Transverse colon (tissue), 4 donors: ENCODE results near the gene AKT3. TPM values are rescaled to one million over a fixed set of nuclear protein-coding genes. Genes with fewer than 3 reads are reported as not detected.

Experiments used
- DNase-seq: peaks from one replicate; pipeline ENCODE4 v3.0.0-alpha.2; 2019
- H3K27ac ChIP-seq, 4 donors: fragments of 200-600 bp; sonication (generic); 2 replicates each; pipeline ENCODE4 v1.5.1; 2016 to 2018; ENCODE audit warnings: inconsistent platforms in 4 of 4
- H3K27me3 ChIP-seq: fragments of 200-600 bp; sonication (generic); 2 replicates; pipeline ENCODE4 v1.5.1; 2017; ENCODE audit warnings: inconsistent platforms
- H3K36me3 ChIP-seq, 4 donors: fragments of 200-600 bp; sonication (generic); 2 replicates each; pipeline ENCODE4 v1.5.1; 2017 to 2019; ENCODE audit warnings: inconsistent platforms in 4 of 4
- H3K4me1 ChIP-seq, 4 donors: fragments of 200-600 bp; sonication (generic); 2 replicates each; pipeline ENCODE4 v1.5.1; 2017 to 2020; ENCODE audit warnings: inconsistent platforms in 4 of 4
- H3K4me3 ChIP-seq, 4 donors: fragments of 200-600 bp; sonication (generic); 1 replicate in 1 of 4; 2 replicates in 3 of 4; pipeline versions ENCODE4 v1.5.1 to v1.6.1; 2017 to 2019; ENCODE audit warnings: inconsistent platforms in 4 of 4
- H3K9me3 ChIP-seq, 2 donors: fragments of 200-600 bp; sonication (generic); 2 replicates each; pipeline ENCODE4 v1.5.1; 2017 to 2019; ENCODE audit warnings: inconsistent platforms in 2 of 2
- EP300 ChIP-seq: sonication (generic); formaldehyde crosslinking; IDR thresholded peaks from one replicate; pipeline ENCODE4 v1.6.1; 2017; ENCODE audit warnings: antibody characterized with exemption, low read depth
- POLR2A ChIP-seq: fragments of 450-650 bp; IDR thresholded peaks from one replicate; pipeline ENCODE4 v1.6.1; 2016; ENCODE audit warnings: antibody characterized with exemption, mild to moderate bottlenecking, moderate library complexity
- POLR2AphosphoS5 ChIP-seq, 3 donors: sonication (generic); formaldehyde crosslinking; IDR thresholded peaks; one replicate each; pipeline ENCODE4 v1.6.1; 2016; ENCODE audit warnings: antibody characterized with exemption in 3 of 3
- WGBS, 2 donors: methylation state at CpG; one replicate each; pipeline ENCODE4 v1.1.5; 2018; ENCODE audit warnings: low coverage in 1 of 2; 5-methylcytosine and 5-hydroxymethylcytosine counted together
- in situ Hi-C, 4 donors: fragments of 200-750 bp; cut with MboI; loops; one replicate each; pipeline versions ENCODE4 v1.15.0 to v1.15.1; 2017; ENCODE audit warnings: low sequenced_read_pairs in 3 of 4, low pct_ligation_motif_present in 1 of 4, low pct_unique_long_range_greater_than_20kb in 1 of 4
- intact Hi-C: fragments of 100-400 bp; cut with DNase I; formaldehyde crosslinking; loops from one replicate; pipeline ENCODE4 v1.15.1; 2023; ENCODE audit warnings: low total_unique reads
- total RNA-seq, 4 donors: library from RNA; depleted of rRNA; stranded (reverse); fragments of >200 nt; gene quantifications; one replicate each; pipeline ENCODE4 v1.1.0, GENCODE V29; 2016
- TF ChIP-seq, protein P1 (sequence below), 5 experiments: fragments of 200-600 bp in 3 of 5; fragments of 450-650 bp in 2 of 5; sonication (generic) in 3 of 5; IDR thresholded peaks; 1 replicate in 2 of 5; 2 replicates in 3 of 5; pipeline ENCODE4 v1.5.1; 2016 to 2017; ENCODE audit warnings: antibody characterized with exemption in 5 of 5, inconsistent platforms in 3 of 5, mild to moderate bottlenecking in 2 of 5, moderate library complexity in 1 of 5

Gene AKT3
- total RNA-seq, 4 donors from 2014 or later: 9.8 to 27.2 (median 19.4) TPM

DNA sequence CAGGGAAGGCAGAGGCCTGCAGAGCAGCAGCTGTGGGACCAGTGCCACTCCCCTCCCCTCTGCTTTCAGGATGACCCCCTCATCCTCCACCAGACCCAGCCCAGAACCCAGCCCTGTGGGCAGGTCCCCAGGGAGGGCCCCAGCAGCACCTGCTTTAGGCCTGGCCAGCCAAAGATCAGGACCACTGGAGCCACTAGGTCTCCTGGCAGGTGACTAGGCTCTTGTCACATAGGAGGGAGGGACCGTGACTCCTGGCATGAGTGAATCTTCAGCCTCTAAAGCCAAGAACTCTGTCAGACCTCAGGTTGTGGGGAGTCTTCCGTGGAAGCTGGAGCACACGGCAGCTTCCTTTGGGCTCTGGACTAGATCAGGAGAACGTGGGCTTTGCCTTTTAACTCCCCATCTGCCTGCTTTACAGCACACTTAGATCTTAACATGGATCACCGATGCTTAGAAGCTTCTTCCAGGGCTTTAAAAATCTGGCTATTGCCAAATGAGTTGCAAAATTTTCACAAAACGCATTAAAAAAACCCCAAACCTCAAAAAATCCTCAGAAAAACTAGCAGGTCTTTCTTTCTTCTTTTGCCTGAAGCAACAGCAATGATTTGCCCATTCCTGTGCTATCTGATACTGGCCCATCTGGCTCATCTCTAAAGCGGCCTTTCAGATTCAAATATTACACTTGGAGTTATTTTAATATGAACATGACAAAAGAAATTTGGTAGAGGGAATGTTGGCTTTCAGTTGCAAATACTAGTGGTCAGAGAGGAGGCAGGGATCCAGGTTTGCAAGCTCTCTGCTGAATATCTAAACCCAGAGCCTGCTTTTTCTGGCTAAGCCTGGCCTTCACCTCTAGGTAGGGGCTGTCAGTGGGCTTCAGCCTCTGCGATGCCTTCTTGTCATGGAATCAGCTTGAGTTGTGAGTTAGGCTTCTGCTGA, 359.0 kb downstream of the AKT3 start:
- no peak for DNase-seq
- H3K27me3 ChIP-seq: no peaks in the 10 kb centered on the region
- intact Hi-C loops: no loop called here
- H3K27ac ChIP-seq: peak overlapping the region in 1 of 4 donors; percentile 35
- peaks cover 0 to 6% (median 1%) of the 10 kb centered on the region in 4 donors for H3K4me1 ChIP-seq
- no peaks in the 10 kb centered on the region for H3K9me3 ChIP-seq
- 75 to 76% methylated on average over 1 to 8 of the region's 8 CpGs for WGBS, 2 donors
- TF ChIP-seq, protein P1, sequence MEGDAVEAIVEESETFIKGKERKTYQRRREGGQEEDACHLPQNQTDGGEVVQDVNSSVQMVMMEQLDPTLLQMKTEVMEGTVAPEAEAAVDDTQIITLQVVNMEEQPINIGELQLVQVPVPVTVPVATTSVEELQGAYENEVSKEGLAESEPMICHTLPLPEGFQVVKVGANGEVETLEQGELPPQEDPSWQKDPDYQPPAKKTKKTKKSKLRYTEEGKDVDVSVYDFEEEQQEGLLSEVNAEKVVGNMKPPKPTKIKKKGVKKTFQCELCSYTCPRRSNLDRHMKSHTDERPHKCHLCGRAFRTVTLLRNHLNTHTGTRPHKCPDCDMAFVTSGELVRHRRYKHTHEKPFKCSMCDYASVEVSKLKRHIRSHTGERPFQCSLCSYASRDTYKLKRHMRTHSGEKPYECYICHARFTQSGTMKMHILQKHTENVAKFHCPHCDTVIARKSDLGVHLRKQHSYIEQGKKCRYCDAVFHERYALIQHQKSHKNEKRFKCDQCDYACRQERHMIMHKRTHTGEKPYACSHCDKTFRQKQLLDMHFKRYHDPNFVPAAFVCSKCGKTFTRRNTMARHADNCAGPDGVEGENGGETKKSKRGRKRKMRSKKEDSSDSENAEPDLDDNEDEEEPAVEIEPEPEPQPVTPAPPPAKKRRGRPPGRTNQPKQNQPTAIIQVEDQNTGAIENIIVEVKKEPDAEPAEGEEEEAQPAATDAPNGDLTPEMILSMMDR (IDR thresholded peaks at IDR 0.05): no peak
- no peak for TF ChIP-seq POLR2A
- no peak for TF ChIP-seq POLR2AphosphoS5 (IDR thresholded peaks at IDR 0.05)
- no peak for TF ChIP-seq EP300
- no peak overlapping the region for H3K4me3 ChIP-seq
- no peaks in the 10 kb centered on the region for H3K36me3 ChIP-seq
- in situ Hi-C loops: no loop called here

DNA sequence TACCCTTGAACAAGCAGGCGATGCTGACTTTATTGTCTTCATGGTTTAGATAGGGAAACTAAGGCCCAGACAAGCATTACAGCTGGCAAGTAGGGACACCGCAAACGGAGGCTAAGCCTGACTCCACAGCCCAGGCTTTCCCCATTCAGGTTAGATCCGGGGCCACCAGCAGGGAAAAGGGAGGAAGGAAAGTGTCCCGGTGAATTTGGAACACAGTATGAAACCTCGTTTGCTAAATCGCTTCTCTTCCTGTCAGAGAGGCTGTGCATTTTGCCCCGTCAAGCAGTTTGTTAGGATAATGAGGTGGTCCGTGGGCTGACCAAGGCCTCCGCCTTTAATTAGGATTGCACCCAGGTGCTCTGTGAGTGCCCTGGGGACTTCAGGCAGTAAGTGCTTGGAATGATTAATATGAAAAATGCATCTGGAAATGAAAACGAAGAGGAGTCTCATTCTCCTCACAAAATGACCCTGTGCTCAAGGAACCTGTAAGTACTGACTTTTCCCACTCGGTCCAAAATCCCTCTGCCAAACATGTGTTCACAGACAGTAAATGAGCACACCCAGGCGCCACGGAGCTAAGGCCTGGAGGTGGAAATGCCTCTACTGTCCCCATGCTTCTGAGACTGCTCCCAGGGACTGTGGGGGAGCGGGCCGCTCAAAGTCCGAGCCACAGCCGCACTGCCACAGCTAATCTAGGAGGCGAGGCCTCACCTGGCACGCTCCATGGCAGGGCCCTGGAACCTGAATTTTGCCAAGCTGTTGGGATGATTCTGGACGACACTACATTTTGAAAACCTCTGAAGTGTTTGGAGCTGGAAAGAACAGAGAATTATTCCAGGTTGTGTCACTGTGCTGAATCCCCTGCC, 360.1 kb downstream of the AKT3 start:
- Histone ChIP-seq H3K4me1 (no peaks in the 10 kb centered on the region), H3K36me3 (no peaks in the 10 kb centered on the region), H3K9me3 (no peaks in the 10 kb centered on the region), H3K27ac (no peak overlapping the region), H3K4me3 (no peak overlapping the region), H3K27me3 (no peaks in the 10 kb centered on the region)
- no peak for DNase-seq
- 87 to 91% methylated on average over 7 to 21 of the region's 21 CpGs for whole genome bisulfite sequencing, 2 donors
- in situ Hi-C loops (no loop called here), intact Hi-C loops (no loop called here)
- TF ChIP-seq EP300: no peak
- TF ChIP-seq POLR2A: no peak
- no peak for TF ChIP-seq POLR2AphosphoS5 (IDR thresholded peaks at IDR 0.05)
- TF ChIP-seq, protein P1 (IDR thresholded peaks at IDR 0.05): no peak

DNA sequence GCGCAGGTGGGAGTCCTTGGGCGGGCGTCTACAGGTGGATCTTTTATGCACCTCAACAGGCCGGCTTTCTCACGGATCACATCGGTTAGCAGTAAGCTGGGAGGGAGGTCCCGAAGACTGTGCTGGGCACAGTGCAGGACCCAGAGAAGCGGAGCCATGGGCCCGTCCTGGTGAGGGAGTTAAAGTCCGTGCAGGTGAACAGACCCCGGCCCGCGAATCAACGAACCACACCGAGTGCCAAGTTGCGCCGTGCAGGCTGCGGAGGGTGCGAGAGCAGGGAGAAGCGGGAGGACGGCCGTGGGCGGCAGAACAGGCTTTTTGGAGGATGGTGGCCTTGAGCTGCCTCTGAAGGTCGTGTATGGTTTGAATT, 360.9 kb downstream of the AKT3 start:
- in situ Hi-C loops: no loop called here
- 92 to 94% methylated on average over 8 to 24 of the region's 24 CpGs for WGBS, 2 donors
- TF ChIP-seq POLR2A: no peak
- no peak for TF ChIP-seq EP300
- TF ChIP-seq POLR2AphosphoS5 (IDR thresholded peaks at IDR 0.05): no peak
- TF ChIP-seq, protein P1 (IDR thresholded peaks at IDR 0.05): no peak

DNA sequence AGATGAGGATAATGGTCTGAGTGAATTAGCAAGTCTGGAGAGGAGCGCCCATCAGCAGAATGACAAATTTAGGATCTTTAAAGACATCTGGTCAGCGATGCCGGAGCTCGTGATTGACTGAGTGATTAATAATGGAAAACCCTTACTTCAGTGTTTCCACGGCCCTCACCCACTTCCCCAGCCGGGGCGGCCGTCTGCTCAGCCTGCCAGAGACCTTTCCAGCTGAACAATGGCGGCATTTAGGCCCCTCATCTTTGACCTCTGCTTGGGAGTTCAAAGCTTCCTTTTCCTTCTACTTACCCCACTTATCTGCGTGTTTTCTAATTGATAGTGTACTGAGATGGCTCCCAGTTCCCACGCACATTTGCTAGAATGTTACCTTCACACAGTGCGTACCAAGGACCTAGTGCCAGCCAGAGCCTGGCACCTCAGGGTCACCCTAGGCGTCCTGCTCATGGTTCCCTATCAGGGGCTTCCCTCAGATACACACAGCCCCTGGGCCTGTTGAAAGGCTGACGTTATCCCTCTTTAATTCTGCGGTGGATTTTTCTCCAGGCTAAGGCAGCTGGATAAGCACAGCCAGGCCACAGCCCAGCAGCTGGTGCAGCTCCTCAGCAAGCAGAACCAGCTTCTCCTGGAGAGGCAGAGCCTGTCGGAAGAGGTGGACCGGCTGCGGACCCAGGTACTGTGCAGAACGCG, 361.4 kb downstream of the AKT3 start:
- Histone ChIP-seq H3K9me3 (no peaks in the 10 kb centered on the region), H3K36me3 (no peaks in the 10 kb centered on the region), H3K4me3 (no peak overlapping the region), H3K4me1 (no peaks in the 10 kb centered on the region), H3K27ac (no peak overlapping the region), H3K27me3 (no peaks in the 10 kb centered on the region)
- in situ Hi-C loops (no loop called here), intact Hi-C loops (no loop called here)
- 89 to 100% methylated on average over 3 to 20 of the region's 20 CpGs for WGBS, 2 donors
- DNase-seq: no peak
- no peak for TF ChIP-seq POLR2A

More for the DNA sequence above, 360.9 kb downstream of the AKT3 start:
- intact Hi-C loops: no loop called here
- H3K9me3 ChIP-seq: no peaks in the 10 kb centered on the region
- H3K4me1 ChIP-seq: no peaks in the 10 kb centered on the region
- no peak overlapping the region for H3K27ac ChIP-seq
- H3K4me3 ChIP-seq: no peak overlapping the region
- no peaks in the 10 kb centered on the region for H3K27me3 ChIP-seq
- no peak for DNase-seq
- H3K36me3 ChIP-seq: no peaks in the 10 kb centered on the region
